COLO668 (cell line): ENCODE results near the gene PDE8A.
"Not testable (repeated sequence)": the region's sequence is repeated elsewhere in the genome, so short reads cannot be mapped to it uniquely, and the experiment has no call there.

ENCODE experiments used
- DNase-seq: peaks from one replicate; lab custom pipeline; 2025; ENCODE audit not compliant: unreplicated experiment; lab: John Stamatoyannopoulos, UW

Gene PDE8A

GRCh38 chr15:84960391-84961113 is 21.1 kb upstream of the PDE8A start:
- DNase-seq: no peak

DNA sequence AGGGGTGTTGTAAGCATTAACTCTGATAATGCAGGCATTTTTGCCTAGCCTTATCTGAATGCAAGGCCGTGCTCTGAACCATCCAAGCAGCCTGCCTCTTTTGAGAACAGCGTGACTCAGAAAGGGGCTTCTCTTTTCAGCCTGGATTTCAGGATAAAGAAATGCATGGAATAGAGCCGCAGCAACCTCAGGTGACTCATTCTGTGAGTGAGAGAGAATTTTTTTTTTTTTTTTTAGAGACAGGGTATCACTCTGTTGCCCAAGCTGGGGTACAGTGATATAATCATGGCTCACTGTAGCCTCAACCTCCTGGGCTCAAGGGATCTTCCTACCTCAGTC is 20.6 kb upstream of the PDE8A start:
- no peak for DNase-seq

GRCh38 chr15:84961707-84962106 is 19.9 kb upstream of the PDE8A start:
- no peak for DNase-seq

- DNase-seq: no peak
Observed at GRCh38 chr15:84962955-84963354, 18.7 kb upstream of the PDE8A start.

- DNase-seq: no peak
Observed at GRCh38 chr15:84967380-84967779, 14.3 kb upstream of the PDE8A start.

GRCh38 chr15:84968301-84968700 is 13.4 kb upstream of the PDE8A start:
- no peak for DNase-seq

DNA sequence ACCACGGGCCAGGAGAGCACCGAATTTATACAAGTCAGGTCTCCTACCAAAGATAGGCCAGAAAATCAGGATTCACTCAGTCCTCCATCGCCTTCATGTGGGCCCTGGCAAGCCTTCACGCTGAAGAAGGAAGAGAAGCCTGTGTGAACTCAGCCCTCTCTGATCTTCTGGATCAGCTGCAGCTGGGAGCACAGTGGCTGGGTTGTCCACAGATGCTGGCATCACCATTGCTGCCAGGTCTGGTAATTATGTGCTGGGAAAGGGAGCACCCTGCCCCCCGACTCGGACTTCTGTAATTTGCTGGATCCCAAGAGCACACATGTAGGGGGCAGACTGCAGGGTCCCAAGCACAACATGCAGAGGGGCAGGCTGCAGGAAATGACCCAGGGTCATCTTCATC is 12.4 kb upstream of the PDE8A start:
- DNase-seq: no peak

GRCh38 chr15:84970843-84971242 is 10.8 kb upstream of the PDE8A start:
- DNase-seq: no peak

DNA sequence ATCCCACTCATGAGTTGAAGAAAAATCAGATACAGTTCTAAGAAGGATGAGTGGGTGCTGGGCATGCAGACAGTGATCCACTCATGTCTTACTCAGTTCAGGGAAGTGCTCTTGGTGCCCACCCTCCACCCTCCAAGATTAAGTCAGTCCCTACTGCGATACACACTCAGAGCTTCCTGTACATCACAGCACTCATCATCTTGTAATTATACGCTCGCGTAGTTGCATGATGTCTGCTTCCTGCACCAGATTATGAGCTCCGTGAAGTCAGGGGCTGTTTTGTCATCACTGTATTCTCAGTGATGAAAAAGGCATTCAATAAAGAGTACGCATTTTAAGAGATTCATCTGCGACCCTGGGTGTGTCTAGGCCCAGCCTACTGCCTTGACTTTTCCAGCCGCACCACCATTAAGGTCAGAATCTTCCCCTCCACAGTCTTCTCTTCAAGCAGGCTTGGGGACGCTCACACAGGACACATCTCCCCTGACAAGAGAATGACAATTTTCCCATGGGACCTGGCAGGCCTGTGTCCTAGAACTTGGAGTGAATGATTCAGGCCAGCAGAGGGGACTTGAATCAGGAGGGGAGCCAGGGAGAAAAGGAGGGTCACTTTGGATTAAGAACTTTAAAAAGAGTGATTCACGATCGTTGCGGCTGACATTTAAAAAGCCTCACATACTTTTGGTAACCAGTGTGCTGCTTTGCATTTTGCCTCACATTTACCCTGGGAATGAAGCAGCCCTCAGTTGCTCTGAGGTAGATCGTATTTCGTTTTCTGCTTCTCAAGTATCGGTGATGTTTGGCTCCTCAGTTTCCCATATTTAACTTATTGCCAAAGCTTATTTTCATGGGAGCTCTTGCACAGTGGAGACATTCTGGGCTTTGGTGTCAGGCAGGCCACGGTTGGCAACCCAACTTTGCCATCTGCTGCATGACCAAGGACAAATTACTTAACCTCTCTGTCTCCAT is 7.9 kb upstream of the PDE8A start:
- DNase-seq: no peak

- DNase-seq: no peak
Observed at GRCh38 chr15:84975871-84976351, 5.7 kb upstream of the PDE8A start.

DNA sequence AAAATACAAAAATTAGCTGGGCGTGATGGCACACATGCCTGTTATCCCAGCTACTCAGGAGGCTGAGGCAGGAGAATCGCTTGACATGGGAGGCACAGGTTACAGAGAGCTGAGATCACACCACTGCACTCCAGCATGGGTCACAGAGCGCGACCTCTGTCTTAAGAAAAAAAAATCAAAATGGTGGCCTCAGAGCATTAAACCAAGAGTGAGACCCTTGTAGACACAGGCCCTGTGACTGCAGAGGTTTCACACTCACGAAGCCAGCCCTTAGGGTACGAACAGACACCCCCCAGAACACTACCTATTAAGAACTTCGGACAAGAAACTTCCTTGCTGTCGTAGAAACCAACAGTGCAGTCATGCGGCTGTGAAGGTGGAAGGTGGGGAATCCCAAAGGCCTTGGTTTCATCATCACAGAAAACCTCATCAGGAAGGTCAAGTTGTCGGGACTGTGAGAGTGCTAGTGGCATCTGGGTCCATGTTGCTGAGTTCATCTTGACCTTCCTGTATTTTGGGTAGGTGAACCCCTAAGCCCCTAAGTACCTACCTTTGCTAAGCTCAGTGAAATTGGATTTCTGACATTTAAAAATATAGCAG is 4.8 kb upstream of the PDE8A start:
- no peak for DNase-seq

- no peak for DNase-seq
Observed at GRCh38 chr15:84979651-84980050, 2.0 kb upstream of the PDE8A start.

GRCh38 chr15:84980196-84981053 is 1.2 kb upstream of the PDE8A start:
- peak; percentile 88 for DNase-seq

DNA sequence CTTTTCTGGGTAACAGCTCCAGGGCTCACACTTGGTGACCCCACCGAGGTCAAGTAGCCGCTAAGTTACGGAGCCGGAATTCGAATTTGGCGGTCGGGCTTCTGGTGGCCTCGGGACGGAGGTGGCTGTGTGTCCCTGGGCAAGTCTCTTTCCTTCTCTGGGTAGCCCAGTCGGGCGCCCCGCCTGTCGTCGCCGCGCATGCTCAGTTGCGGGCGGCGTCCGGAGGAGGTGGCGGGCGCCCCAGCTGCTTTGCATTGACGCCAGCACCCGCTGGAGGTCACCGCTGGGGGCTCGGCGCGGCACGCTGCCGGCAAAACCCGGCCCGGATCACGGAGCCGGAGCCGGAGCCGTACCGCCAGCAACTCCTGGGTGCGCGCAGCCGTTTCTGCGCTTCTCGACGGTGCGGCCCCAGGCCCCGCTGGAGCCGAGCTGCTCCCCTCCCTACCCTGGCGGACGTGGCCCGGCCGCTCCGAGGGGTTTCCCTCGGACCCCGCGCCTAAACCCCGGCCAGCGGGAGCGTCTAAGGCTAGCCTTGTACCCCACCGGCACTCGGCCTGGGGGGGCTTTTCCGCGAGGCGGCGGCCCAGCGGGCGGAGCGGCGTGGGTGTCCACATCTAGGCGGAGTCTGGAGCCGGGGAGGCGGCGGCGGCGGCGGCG is 474 bp upstream of the PDE8A start:
- DNase-seq: peak; percentile 97

GRCh38 chr15:84982301-84982920 is 755 bp downstream of the PDE8A start:
- peak; percentile 47 for DNase-seq

GRCh38 chr15:84983294-84983693 is 1.6 kb downstream of the PDE8A start:
- DNase-seq: no peak

- DNase-seq: no peak
Observed at GRCh38 chr15:84983711-84984110, 2.1 kb downstream of the PDE8A start.

- no peak for DNase-seq
Observed at GRCh38 chr15:84985158-84985557, 3.5 kb downstream of the PDE8A start.

- DNase-seq: not testable (repeated sequence)
Observed at GRCh38 chr15:84987351-84987750, 5.7 kb downstream of the PDE8A start.
